GM23248 (cell line): ENCODE results near the gene SPATS2L. TPM values are rescaled to one million over a fixed set of nuclear protein-coding genes. Genes with fewer than 3 reads are reported as not detected.

ENCODE experiments used
- DNase-seq: peaks from one replicate; pipeline ENCODE4 v3.0.0-alpha.2; 2015
- H2AFZ ChIP-seq: fragments of 200-600 bp; sonication (generic); 2 replicates; pipeline ENCODE4 v1.6.1; 2016; ENCODE audit warnings: antibody characterized with exemption
- H3F3A ChIP-seq: fragments of 200-600 bp; sonication (generic); 2 replicates; pipeline ENCODE4 v1.6.1; 2016; ENCODE audit warnings: mild to moderate bottlenecking, antibody characterized with exemption, mixed run types; ENCODE audit not compliant: insufficient read depth
- H3K27ac ChIP-seq: fragments of 200-600 bp; sonication (generic); 2 replicates; pipeline ENCODE4 v1.5.1; 2016; ENCODE audit warnings: mild to moderate bottlenecking
- H3K27me3 ChIP-seq: fragments of 200-600 bp; sonication (generic); replicated peaks from 2 replicates; pipeline ENCODE4 v1.6.1; 2016; ENCODE audit warnings: mild to moderate bottlenecking; ENCODE audit not compliant: insufficient read depth
- H3K36me3 ChIP-seq: fragments of 200-600 bp; sonication (generic); 2 replicates; pipeline ENCODE4 v1.6.1; 2016; ENCODE audit warnings: low read depth, mild to moderate bottlenecking
- H3K4me1 ChIP-seq: fragments of 200-600 bp; sonication (generic); 2 replicates; pipeline ENCODE4 v1.6.1; 2016; ENCODE audit warnings: mild to moderate bottlenecking; ENCODE audit not compliant: insufficient read depth
- H3K4me2 ChIP-seq: fragments of 200-600 bp; sonication (generic); one replicate; pipeline ENCODE4 v1.6.1; 2016; ENCODE audit warnings: mild to moderate bottlenecking; ENCODE audit not compliant: unreplicated experiment
- H3K4me3 ChIP-seq: fragments of 200-600 bp; sonication (generic); 2 replicates; pipeline ENCODE4 v1.5.1; 2016; ENCODE audit warnings: mild to moderate bottlenecking
- H3K79me2 ChIP-seq: fragments of 200-600 bp; sonication (generic); 2 replicates; pipeline ENCODE4 v1.6.1; 2016; ENCODE audit warnings: mild to moderate bottlenecking; ENCODE audit not compliant: insufficient read depth
- H3K9ac ChIP-seq: fragments of 200-600 bp; sonication (generic); 2 replicates; pipeline ENCODE4 v1.6.1; 2016; ENCODE audit warnings: mild to moderate bottlenecking
- H3K9me2 ChIP-seq: fragments of 200-600 bp; sonication (generic); 2 replicates; pipeline ENCODE4 v1.6.1; 2016; ENCODE audit warnings: mixed run types, mild to moderate bottlenecking, moderate library complexity; ENCODE audit not compliant: insufficient read depth
- H3K9me3 ChIP-seq: fragments of 200-600 bp; sonication (generic); one replicate; pipeline ENCODE4 v1.6.1; 2017; ENCODE audit warnings: low read depth
- H4K20me1 ChIP-seq: fragments of 200-600 bp; sonication (generic); 2 replicates; pipeline ENCODE4 v1.6.0; 2016; ENCODE audit not compliant: insufficient read depth
- EZH2 ChIP-seq: fragments of 200-600 bp; sonication (generic); IDR thresholded peaks from 2 replicates; pipeline ENCODE4 v1.6.1; 2018; ENCODE audit warnings: antibody characterized with exemption, mild to moderate bottlenecking; ENCODE audit not compliant: insufficient read depth, poor library complexity, severe bottlenecking
- EZH2phosphoT487 ChIP-seq: fragments of 200-600 bp; sonication (generic); IDR thresholded peaks from 2 replicates; pipeline ENCODE4 v1.6.1; 2018; ENCODE audit warnings: antibody characterized with exemption, moderate library complexity, mild to moderate bottlenecking, low read depth; ENCODE audit not compliant: insufficient read depth
- WGBS, 2 experiments: methylation state at CpG; one replicate each; pipeline ENCODE4 v1.1.6; 2015 to 2017; ENCODE audit warnings: low lambda C conversion rate in 2 of 2, low coverage in 1 of 2; ENCODE audit errors: missing lambda C conversion rate in 2 of 2; 5-methylcytosine and 5-hydroxymethylcytosine counted together
- in situ Hi-C: fragments of 300-500 bp; cut with MboI; formaldehyde crosslinking; loops from 2 replicates; pipeline ENCODE4 v1.15.0; 2020
- polyA plus RNA-seq: library from polyadenylated mRNA; unstranded; fragments of >200 nt; fragmentation: Nextera tagmentation; extraction: Ambion mirVana; gene quantifications from 2 replicates; pipeline ENCODE4 v1.2.1, GENCODE V29; 2016
- total RNA-seq: library from RNA; depleted of rRNA; stranded (reverse); fragments of >200 nt; shearing (Covaris generic); gene quantifications from 2 replicates; pipeline ENCODE4 v1.2.3, GENCODE V29; 2014

Gene SPATS2L
- total and polyA plus RNA-seq, 2 experiments from 2014 or later = 78.3 to 128 TPM

DNA sequence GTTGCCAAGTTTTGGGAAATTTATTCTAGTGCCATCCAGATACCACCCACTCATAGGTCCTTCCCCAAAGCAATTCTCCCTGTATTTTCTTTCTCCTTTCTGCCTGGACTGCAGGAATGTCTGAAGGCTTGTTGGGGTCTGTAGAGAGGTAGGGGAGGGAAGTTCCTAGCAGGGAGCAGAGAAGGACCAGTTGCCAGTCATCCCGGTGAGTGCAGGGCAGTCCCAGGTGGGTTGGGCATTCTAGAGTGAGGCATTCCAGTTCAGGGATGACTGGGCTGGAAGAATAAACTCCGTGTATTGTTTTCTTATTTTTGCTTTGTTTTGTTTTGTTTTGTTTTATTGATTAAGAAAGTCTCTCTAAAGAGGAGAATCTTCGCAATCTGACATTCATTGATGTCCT, 58.1 kb downstream of the SPATS2L start:
- no peak overlapping the region for H3K9ac ChIP-seq
- no peaks in the 10 kb centered on the region; the same call in 1 of the 2 replicates for H3K36me3 ChIP-seq
- in situ Hi-C loops = no loop called here
- H3K4me1 ChIP-seq = peaks cover 9% of the 10 kb centered on the region
- H3K9me2 ChIP-seq = no peaks in the 10 kb centered on the region
- WGBS, 2 experiments = 98% methylated on average over 3 of the region's 3 CpGs
- no peak overlapping the region for H3K4me3 ChIP-seq
- H3F3A ChIP-seq = peaks cover 2% of the 10 kb centered on the region
- H2AFZ ChIP-seq = no peak overlapping the region
- H3K9me3 ChIP-seq = no peaks in the 10 kb centered on the region
- H3K79me2 ChIP-seq = peaks cover 97% of the 10 kb centered on the region
- H3K27ac ChIP-seq = no peak overlapping the region
- DNase-seq = no peak
- H4K20me1 ChIP-seq = no peaks in the 10 kb centered on the region
- no peak for TF ChIP-seq EZH2phosphoT487
- TF ChIP-seq EZH2 = no peak
- no peaks in the 10 kb centered on the region for H3K27me3 ChIP-seq
- H3K4me2 ChIP-seq = no peak overlapping the region

DNA sequence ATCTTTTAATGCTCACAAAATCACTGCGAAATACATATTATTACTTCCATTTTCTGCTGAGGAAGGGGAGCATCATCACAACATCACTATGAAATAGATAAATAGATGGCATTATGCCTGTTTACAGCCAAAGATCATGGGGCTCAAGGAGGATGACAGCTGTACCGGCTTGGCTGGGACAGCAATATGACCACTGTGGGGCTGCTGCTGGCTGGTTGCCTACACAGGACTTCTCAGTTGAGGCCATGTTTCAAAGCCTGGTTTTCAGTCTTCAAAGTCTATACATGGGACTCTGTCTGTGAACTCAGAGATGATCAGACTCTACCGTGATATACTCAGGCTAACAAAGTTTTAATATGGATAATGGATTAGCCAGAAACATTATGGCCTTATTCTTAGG, 58.7 kb downstream of the SPATS2L start:
- peaks cover 97% of the 10 kb centered on the region for H3K79me2 ChIP-seq
- no peak for DNase-seq
- no peaks in the 10 kb centered on the region for H3K9me2 ChIP-seq
- no peak overlapping the region for H3K4me3 ChIP-seq
- no peaks in the 10 kb centered on the region for H3K9me3 ChIP-seq
- H2AFZ ChIP-seq = no peak overlapping the region
- no peaks in the 10 kb centered on the region for H3K27me3 ChIP-seq
- H3K9ac ChIP-seq = no peak overlapping the region
- no peaks in the 10 kb centered on the region for H3F3A ChIP-seq
- in situ Hi-C loops = no loop called here
- TF ChIP-seq EZH2phosphoT487 (no peak), EZH2 (no peak)
- no peak overlapping the region for H3K4me2 ChIP-seq
- peaks cover 9% of the 10 kb centered on the region for H3K4me1 ChIP-seq
- no peaks in the 10 kb centered on the region; the same call in 1 of the 2 replicates for H3K36me3 ChIP-seq
- H3K27ac ChIP-seq = no peak overlapping the region
- H4K20me1 ChIP-seq = no peaks in the 10 kb centered on the region
- WGBS, 2 experiments = 97 to 99% methylated on average over 3 of the region's 3 CpGs

DNA sequence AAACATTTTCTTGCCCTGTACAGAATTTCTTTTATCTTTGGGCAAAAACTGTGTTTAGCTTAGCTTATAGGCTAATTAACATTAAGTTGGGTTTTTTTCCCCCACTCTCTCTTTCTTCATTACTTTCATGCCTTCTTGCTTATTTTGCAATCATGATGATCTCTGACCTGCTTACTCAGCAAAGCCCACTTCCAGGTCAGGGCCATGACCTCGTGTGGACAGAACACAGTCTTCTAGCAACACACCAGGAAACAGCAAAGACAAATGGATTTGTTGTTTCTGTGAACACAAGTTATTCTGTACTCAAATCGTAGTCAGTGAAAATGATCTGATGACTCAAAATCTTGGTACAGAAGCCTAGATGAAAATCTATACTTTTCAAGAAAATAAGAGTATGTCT, 60.7 kb downstream of the SPATS2L start:
- Histone ChIP-seq H3F3A (no peaks in the 10 kb centered on the region), H3K9ac (no peak overlapping the region), H3K79me2 (peaks cover 97% of the 10 kb centered on the region), H2AFZ (no peak overlapping the region), H3K9me3 (no peaks in the 10 kb centered on the region), H3K4me3 (no peak overlapping the region), H3K27ac (no peak overlapping the region), H3K27me3 (no peaks in the 10 kb centered on the region), H4K20me1 (no peaks in the 10 kb centered on the region), H3K4me2 (no peak overlapping the region), H3K36me3 (no peaks in the 10 kb centered on the region; the same call in 1 of the 2 replicates), H3K9me2 (no peaks in the 10 kb centered on the region), H3K4me1 (peaks cover 9% of the 10 kb centered on the region)
- TF ChIP-seq EZH2phosphoT487 (no peak), EZH2 (no peak)
- WGBS, 2 experiments = 85 to 87% methylated on average over 2 of the region's 2 CpGs
- no peak for DNase-seq
- in situ Hi-C loops = no loop called here

DNA sequence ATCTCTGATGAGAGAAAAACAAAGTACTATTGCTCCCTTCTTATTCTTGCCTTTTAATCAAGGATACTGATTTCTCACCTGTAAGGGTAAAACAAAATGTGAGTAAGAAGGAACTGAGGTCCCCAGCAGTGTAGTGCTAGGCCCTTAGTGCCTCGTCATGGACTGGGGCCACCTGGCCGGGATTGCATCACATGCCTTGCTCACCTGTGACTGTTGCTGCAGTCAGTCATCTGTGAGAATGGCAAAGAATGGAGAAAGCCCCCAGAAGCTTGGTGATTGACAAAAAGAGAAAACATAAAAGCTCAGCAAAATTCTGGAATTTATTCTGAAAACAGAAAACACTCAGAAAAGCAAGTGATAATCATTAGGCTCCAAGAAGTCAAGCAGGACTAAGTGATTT, 63.4 kb downstream of the SPATS2L start:
- Histone ChIP-seq H3F3A (no peaks in the 10 kb centered on the region), H3K4me3 (no peak overlapping the region), H3K79me2 (peaks cover 97% of the 10 kb centered on the region), H3K27me3 (no peaks in the 10 kb centered on the region), H3K36me3 (no peaks in the 10 kb centered on the region), H3K9ac (no peak overlapping the region), H3K9me3 (no peaks in the 10 kb centered on the region), H3K9me2 (no peaks in the 10 kb centered on the region), H4K20me1 (no peaks in the 10 kb centered on the region), H2AFZ (no peak overlapping the region), H3K4me2 (no peak overlapping the region), H3K4me1 (peaks cover 21% of the 10 kb centered on the region), H3K27ac (no peak overlapping the region)
- 50 to 55% methylated on average over 2 of the region's 2 CpGs for WGBS, 2 experiments
- TF ChIP-seq EZH2phosphoT487 (no peak), EZH2 (no peak)
- in situ Hi-C loops = no loop called here
- no peak for DNase-seq

DNA sequence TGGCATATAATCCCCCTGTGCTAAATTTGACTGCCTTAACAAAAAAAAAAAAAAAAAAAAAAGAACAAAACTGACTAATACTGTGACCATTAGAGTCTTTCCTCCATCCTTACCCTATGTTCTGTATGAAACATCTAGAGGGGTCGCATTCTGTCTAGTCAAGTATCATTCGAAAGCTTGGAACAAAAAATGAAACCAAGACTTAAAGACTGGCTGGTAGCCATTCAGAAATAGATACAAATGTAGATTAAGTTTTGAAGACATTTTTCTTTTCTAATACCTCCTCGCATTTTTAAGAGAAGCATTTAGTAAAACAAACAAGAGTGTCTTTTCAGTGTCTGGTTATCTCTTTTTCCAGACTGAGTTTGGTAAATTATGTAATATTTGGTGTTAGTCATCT, 66.7 kb downstream of the SPATS2L start:
- Histone ChIP-seq H3K79me2 (peaks cover 97% of the 10 kb centered on the region), H3K4me1 (peaks cover 24% of the 10 kb centered on the region), H3F3A (no peaks in the 10 kb centered on the region), H3K4me3 (no peak overlapping the region), H2AFZ (no peak overlapping the region), H4K20me1 (no peaks in the 10 kb centered on the region), H3K9me3 (no peaks in the 10 kb centered on the region), H3K36me3 (no peaks in the 10 kb centered on the region), H3K9ac (no peak overlapping the region), H3K27ac (no peak overlapping the region), H3K4me2 (no peak overlapping the region), H3K9me2 (no peaks in the 10 kb centered on the region), H3K27me3 (no peaks in the 10 kb centered on the region)
- 95 to 98% methylated on average over 3 of the region's 3 CpGs for WGBS, 2 experiments
- in situ Hi-C loops = no loop called here
- no peak for DNase-seq
- TF ChIP-seq EZH2 (no peak), EZH2phosphoT487 (no peak)
